DND-41 (cell line): ENCODE data around the gene NBEA.
A peak's percentile ranks its signal among the peaks of the same experiment; 100 is the strongest.

Experiments
- ATAC-seq: fragments of 200-7000 bp; cut with Tn5 transposase; 3 replicates; pipeline ENCODE4 v1.9.1; 2021; ENCODE audit warnings: low read depth; ENCODE audit not compliant: insufficient read depth
- DNase-seq: peaks from one replicate; pipeline ENCODE4 v3.0.0-alpha.2; 2020
- H2AFZ ChIP-seq: 2 replicates; pipeline ENCODE4 v1.6.0; 2012; ENCODE audit warnings: low read depth, low read length
- H3K27ac ChIP-seq: 2 replicates; pipeline ENCODE4 v1.5.1; 2012; ENCODE audit warnings: low read length, inconsistent platforms
- H3K27me3 ChIP-seq: fragments of 200-600 bp; sonication (generic); 2 replicates; pipeline ENCODE4 v1.6.0; 2012; ENCODE audit warnings: low read length, mild to moderate bottlenecking, inconsistent platforms; ENCODE audit not compliant: insufficient read depth, poor library complexity
- H3K36me3 ChIP-seq: 2 replicates; pipeline ENCODE4 v1.5.1; 2012; ENCODE audit warnings: low read length, inconsistent platforms; ENCODE audit not compliant: insufficient read depth
- H3K4me1 ChIP-seq: 2 replicates; pipeline ENCODE4 v1.5.1; 2012; ENCODE audit warnings: mild to moderate bottlenecking, low read length; ENCODE audit not compliant: insufficient read depth
- H3K4me2 ChIP-seq: 2 replicates; pipeline ENCODE4 v1.6.0; 2012; ENCODE audit warnings: mild to moderate bottlenecking, moderate library complexity, low read length, inconsistent platforms; ENCODE audit not compliant: insufficient read depth
- H3K4me3 ChIP-seq, 2 experiments: fragments of 200-600 bp in 1 of 2; shearing (Covaris generic) in 1 of 2; 2 replicates each; pipeline ENCODE4 v1.5.1; 2012 to 2016; ENCODE audit warnings: inconsistent platforms in 2 of 2, low read length in 2 of 2, mild to moderate bottlenecking in 2 of 2, low read depth in 1 of 2, moderate library complexity in 1 of 2
- H3K79me2 ChIP-seq: 2 replicates; pipeline ENCODE4 v1.6.0; 2012; ENCODE audit warnings: low read length, inconsistent platforms; ENCODE audit not compliant: insufficient read depth
- H3K9ac ChIP-seq: 2 replicates; pipeline ENCODE4 v1.6.0; 2012; ENCODE audit warnings: low read depth, mild to moderate bottlenecking, inconsistent platforms, low read length, moderate library complexity
- H3K9me3 ChIP-seq: 2 replicates; pipeline ENCODE4 v1.5.1; 2012; ENCODE audit warnings: low read length, moderate library complexity, mild to moderate bottlenecking, inconsistent platforms; ENCODE audit not compliant: insufficient read depth, severe bottlenecking
- H4K20me1 ChIP-seq: 2 replicates; pipeline ENCODE4 v1.6.0; 2012; ENCODE audit warnings: low read length; ENCODE audit not compliant: insufficient read depth
- CTCF ChIP-seq: IDR thresholded peaks from 2 replicates; pipeline ENCODE4 v1.5.1; 2012; ENCODE audit warnings: borderline replicate concordance, low read length, moderate library complexity, mild to moderate bottlenecking; ENCODE audit not compliant: poor library complexity, severe bottlenecking; ENCODE audit errors: extremely low read depth
- EZH2 ChIP-seq: IDR thresholded peaks from 3 replicates; pipeline ENCODE4 v1.6.1; 2012; ENCODE audit warnings: borderline replicate concordance, low read depth, mild to moderate bottlenecking, moderate library complexity, low read length, inconsistent platforms; ENCODE audit not compliant: severe bottlenecking

NBEA gene

GRCh38 chr13:35354882-35355281, 412.8 kb downstream of the NBEA start:
- Histone ChIP-seq H3K79me2 (no peaks in the 10 kb centered on the region), H3K4me1 (peaks cover 3% of the 10 kb centered on the region; the same call in 1 of the 2 replicates), H4K20me1 (no peaks in the 10 kb centered on the region), H3K36me3 (no peaks in the 10 kb centered on the region), H3K4me3 (no peak overlapping the region), H3K4me2 (no peak overlapping the region), H3K9me3 (no peaks in the 10 kb centered on the region), H2AFZ (no peak overlapping the region), H3K9ac (no peak overlapping the region), H3K27me3 (no peaks in the 10 kb centered on the region), H3K27ac (no peak overlapping the region)
- DNase-seq (no peak), ATAC-seq (no peak)
- no peak for TF ChIP-seq EZH2
- TF ChIP-seq CTCF, result no peak

GRCh38 chr13:35356572-35356971, 414.5 kb downstream of the NBEA start:
- Histone ChIP-seq H3K27ac (no peak overlapping the region), H4K20me1 (no peaks in the 10 kb centered on the region), H3K79me2 (no peaks in the 10 kb centered on the region), H3K4me1 (peaks cover 3% of the 10 kb centered on the region; the same call in 1 of the 2 replicates), H3K9me3 (no peaks in the 10 kb centered on the region), H3K27me3 (no peaks in the 10 kb centered on the region), H3K4me2 (no peak overlapping the region), H3K36me3 (no peaks in the 10 kb centered on the region), H3K9ac (no peak overlapping the region), H2AFZ (no peak overlapping the region), H3K4me3 (no peak overlapping the region)
- ATAC-seq (peak; percentile 81), DNase-seq (peak; percentile 39)
- TF ChIP-seq CTCF (no peak), EZH2 (no peak)

DNA sequence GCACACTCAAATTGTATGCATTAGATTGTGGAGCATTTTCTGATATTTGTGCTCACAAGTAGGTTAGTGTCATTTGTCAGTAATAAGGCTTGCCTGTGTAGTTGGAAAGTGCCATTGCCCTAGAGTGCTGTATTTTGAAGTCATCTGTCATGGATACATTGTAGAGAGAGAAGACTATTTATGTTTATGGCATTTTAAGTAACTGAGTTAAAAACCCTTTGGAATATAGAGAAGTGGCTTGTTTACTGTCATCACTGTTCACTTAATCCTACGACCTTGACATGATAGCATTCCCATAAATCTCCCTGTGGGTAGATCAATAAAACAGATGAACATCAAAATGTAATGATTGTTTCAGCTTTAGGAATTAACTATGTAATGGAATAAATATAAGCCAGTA, 423.8 kb downstream of the NBEA start:
- H3K27ac ChIP-seq, result no peak overlapping the region
- no peak overlapping the region for H2AFZ ChIP-seq
- ATAC-seq (no peak), DNase-seq (no peak)
- no peaks in the 10 kb centered on the region for H3K36me3 ChIP-seq
- H3K27me3 ChIP-seq, result no peaks in the 10 kb centered on the region
- TF ChIP-seq EZH2, result no peak
- TF ChIP-seq CTCF, result no peak
- H4K20me1 ChIP-seq, result no peaks in the 10 kb centered on the region
- H3K4me3 ChIP-seq, result no peak overlapping the region
- H3K4me1 ChIP-seq, result no peaks in the 10 kb centered on the region
- no peak overlapping the region for H3K4me2 ChIP-seq
- no peak overlapping the region for H3K9ac ChIP-seq
- H3K79me2 ChIP-seq, result no peaks in the 10 kb centered on the region
- peaks cover 5% of the 10 kb centered on the region for H3K9me3 ChIP-seq

GRCh38 chr13:35367586-35367985, 425.5 kb downstream of the NBEA start:
- Histone ChIP-seq H3K9ac (no peak overlapping the region), H3K4me2 (no peak overlapping the region), H4K20me1 (no peaks in the 10 kb centered on the region), H3K79me2 (no peaks in the 10 kb centered on the region), H3K4me1 (no peaks in the 10 kb centered on the region), H3K27me3 (no peaks in the 10 kb centered on the region), H3K9me3 (peaks cover 21% of the 10 kb centered on the region), H3K36me3 (no peaks in the 10 kb centered on the region), H3K4me3 (no peak overlapping the region), H3K27ac (no peak overlapping the region), H2AFZ (no peak overlapping the region)
- DNase-seq (no peak), ATAC-seq (no peak)
- no peak for TF ChIP-seq CTCF
- TF ChIP-seq EZH2, result no peak
